SK-N-SH treated with all-trans-retinoic acid at 6 μM for 48 hours (cell line): Measurements from ENCODE around the gene CCDC172.

ENCODE experiments used
- ARNTL ChIP-seq: fragments of 450-650 bp; formaldehyde crosslinking; IDR thresholded peaks from 2 replicates; pipeline ENCODE4 v1.5.0; 2020; ENCODE audit warnings: low read depth, mild to moderate bottlenecking, moderate library complexity, borderline replicate concordance
- GLIS3 ChIP-seq: fragments of 250-450 bp; sonication (Bioruptor Pico); IDR thresholded peaks from 2 replicates; pipeline ENCODE4 v1.5.0; 2020; ENCODE audit warnings: mild to moderate bottlenecking, moderate library complexity
- OSR1 ChIP-seq: fragments of 250-450 bp; sonication (Bioruptor Pico); IDR thresholded peaks from 2 replicates; pipeline ENCODE4 v1.8.0; 2022; ENCODE audit warnings: moderate library complexity, mild to moderate bottlenecking, inconsistent platforms
- PATZ1 ChIP-seq: fragments of 250-450 bp; sonication (Bioruptor Pico); IDR thresholded peaks from 2 replicates; pipeline ENCODE4 v1.8.0; 2020; ENCODE audit warnings: mild to moderate bottlenecking, moderate library complexity, borderline replicate concordance
- PPARA ChIP-seq: fragments of 250-450 bp; sonication (Bioruptor Pico); IDR thresholded peaks from 2 replicates; pipeline ENCODE4 v1.5.0; 2020; ENCODE audit warnings: mild to moderate bottlenecking, borderline replicate concordance
- RARB ChIP-seq: fragments of 250-450 bp; sonication (Bioruptor Pico); IDR thresholded peaks from 2 replicates; pipeline ENCODE4 v1.8.0; 2021; ENCODE audit warnings: mild to moderate bottlenecking, moderate library complexity
- SNAI2 ChIP-seq: fragments of 250-450 bp; sonication (Bioruptor Pico); IDR thresholded peaks from 2 replicates; pipeline ENCODE4 v1.5.0; 2020; ENCODE audit warnings: mild to moderate bottlenecking, moderate library complexity
- TOX ChIP-seq: fragments of 250-450 bp; sonication (Bioruptor Pico); IDR thresholded peaks from 2 replicates; pipeline ENCODE4 v1.8.0; 2021; ENCODE audit warnings: mild to moderate bottlenecking, moderate library complexity, borderline replicate concordance
- ZC3H10 ChIP-seq: fragments of 250-450 bp; sonication (Bioruptor Pico); IDR thresholded peaks from 2 replicates; pipeline ENCODE4 v1.5.1; 2021; ENCODE audit warnings: mild to moderate bottlenecking, moderate library complexity
- ZFP30 ChIP-seq: fragments of 450-650 bp; formaldehyde crosslinking; IDR thresholded peaks from 2 replicates; pipeline ENCODE4 v1.5.0; 2022; ENCODE audit warnings: mild to moderate bottlenecking, moderate library complexity
- ZNF565 ChIP-seq: fragments of 450-650 bp; formaldehyde crosslinking; conservative IDR thresholded peaks from 2 replicates; pipeline ENCODE4 v1.5.0; 2020; ENCODE audit warnings: low read depth, mild to moderate bottlenecking, moderate library complexity
- ZNF70 ChIP-seq: fragments of 450-650 bp; formaldehyde crosslinking; IDR thresholded peaks from 2 replicates; pipeline ENCODE4 v1.5.0; 2020; ENCODE audit warnings: mild to moderate bottlenecking, moderate library complexity
- TF ChIP-seq, protein P1 (sequence below): fragments of 250-450 bp; sonication (Bioruptor Pico); IDR thresholded peaks from 2 replicates; pipeline ENCODE4 v1.5.0; 2020; ENCODE audit warnings: mild to moderate bottlenecking, moderate library complexity

DNA sequence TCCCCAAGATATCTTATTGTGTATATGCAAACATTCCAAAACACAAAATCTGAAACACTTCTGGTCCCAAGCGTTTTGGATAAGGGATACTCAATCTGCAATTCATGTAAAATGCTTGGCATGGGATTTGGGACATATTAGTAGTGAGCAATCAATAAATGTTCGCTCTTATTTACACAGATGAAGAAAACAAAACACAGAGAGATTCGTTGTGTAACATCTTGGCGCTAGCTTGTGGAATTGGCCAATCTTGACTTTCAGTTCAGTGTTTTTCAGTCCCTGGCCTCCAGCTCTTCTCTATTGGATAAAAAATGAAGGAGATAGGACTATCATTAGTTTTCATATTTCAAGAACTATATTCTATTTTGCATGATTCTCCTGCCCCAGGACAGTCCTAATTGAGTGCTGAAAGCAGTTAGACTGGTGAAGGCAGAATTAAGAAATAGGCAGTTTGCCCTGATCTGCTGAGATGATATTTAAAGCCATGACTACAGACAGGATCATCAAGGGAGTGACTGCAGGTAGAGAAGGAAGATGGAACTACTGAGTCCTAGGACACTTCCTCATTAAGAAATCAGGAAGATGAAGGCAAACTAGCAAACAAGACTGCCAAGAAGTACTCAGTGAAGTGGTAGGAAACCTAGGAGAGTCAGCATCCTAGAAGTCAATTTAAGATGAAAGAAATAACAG, 105.2 kb downstream of the CCDC172 start:
- TF ChIP-seq ARNTL (CRISPR knock-in tag) (no peak), ZNF565 (CRISPR knock-in tag) (no peak), SNAI2 (no peak), PATZ1 (CRISPR knock-in tag) (no peak), ZC3H10 (CRISPR knock-in tag) (no peak), RARB (CRISPR knock-in tag) (no peak), OSR1 (no peak), ZFP30 (no peak), TOX (CRISPR knock-in tag) (no peak), ZNF70 (no peak), GLIS3 (no peak), PPARA (no peak)
- TF ChIP-seq, protein P1, sequence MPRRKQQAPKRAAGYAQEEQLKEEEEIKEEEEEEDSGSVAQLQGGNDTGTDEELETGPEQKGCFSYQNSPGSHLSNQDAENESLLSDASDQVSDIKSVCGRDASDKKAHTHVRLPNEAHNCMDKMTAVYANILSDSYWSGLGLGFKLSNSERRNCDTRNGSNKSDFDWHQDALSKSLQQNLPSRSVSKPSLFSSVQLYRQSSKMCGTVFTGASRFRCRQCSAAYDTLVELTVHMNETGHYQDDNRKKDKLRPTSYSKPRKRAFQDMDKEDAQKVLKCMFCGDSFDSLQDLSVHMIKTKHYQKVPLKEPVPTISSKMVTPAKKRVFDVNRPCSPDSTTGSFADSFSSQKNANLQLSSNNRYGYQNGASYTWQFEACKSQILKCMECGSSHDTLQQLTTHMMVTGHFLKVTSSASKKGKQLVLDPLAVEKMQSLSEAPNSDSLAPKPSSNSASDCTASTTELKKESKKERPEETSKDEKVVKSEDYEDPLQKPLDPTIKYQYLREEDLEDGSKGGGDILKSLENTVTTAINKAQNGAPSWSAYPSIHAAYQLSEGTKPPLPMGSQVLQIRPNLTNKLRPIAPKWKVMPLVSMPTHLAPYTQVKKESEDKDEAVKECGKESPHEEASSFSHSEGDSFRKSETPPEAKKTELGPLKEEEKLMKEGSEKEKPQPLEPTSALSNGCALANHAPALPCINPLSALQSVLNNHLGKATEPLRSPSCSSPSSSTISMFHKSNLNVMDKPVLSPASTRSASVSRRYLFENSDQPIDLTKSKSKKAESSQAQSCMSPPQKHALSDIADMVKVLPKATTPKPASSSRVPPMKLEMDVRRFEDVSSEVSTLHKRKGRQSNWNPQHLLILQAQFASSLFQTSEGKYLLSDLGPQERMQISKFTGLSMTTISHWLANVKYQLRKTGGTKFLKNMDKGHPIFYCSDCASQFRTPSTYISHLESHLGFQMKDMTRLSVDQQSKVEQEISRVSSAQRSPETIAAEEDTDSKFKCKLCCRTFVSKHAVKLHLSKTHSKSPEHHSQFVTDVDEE (CRISPR knock-in tag) = no peak
